WTC11 (cell line): ENCODE data around the gene ELMO3.

Source experiments
- CREB1 ChIP-seq: sonication (generic); formaldehyde crosslinking; IDR thresholded peaks from 2 replicates; pipeline ENCODE4 v1.8.0; 2023; ENCODE audit warnings: mild to moderate bottlenecking, missing genetic modification reagents
- NR2C2 ChIP-seq: sonication (generic); formaldehyde crosslinking; IDR thresholded peaks from 2 replicates; pipeline ENCODE4 v1.8.0; 2022; ENCODE audit warnings: mild to moderate bottlenecking, missing genetic modification reagents
- ZNF138 ChIP-seq: sonication (generic); formaldehyde crosslinking; conservative IDR thresholded peaks from 2 replicates; pipeline ENCODE4 v1.8.1; 2022; ENCODE audit warnings: mild to moderate bottlenecking, moderate library complexity, missing genetic modification reagents
- ZNF263 ChIP-seq: sonication (generic); formaldehyde crosslinking; IDR thresholded peaks from 2 replicates; pipeline ENCODE4 v1.8.1; 2022; ENCODE audit warnings: low read depth, mild to moderate bottlenecking, moderate library complexity, missing genetic modification reagents
- ZNF423 ChIP-seq: fragments of 250-450 bp; sonication (Bioruptor Pico); IDR thresholded peaks from 2 replicates; pipeline ENCODE4 v2.1.2; 2022; ENCODE audit warnings: mild to moderate bottlenecking, moderate library complexity
- TF ChIP-seq, protein P1 (sequence below): fragments of 200-600 bp; IDR thresholded peaks from 2 replicates; pipeline ENCODE4 v1.8.0; 2022; ENCODE audit warnings: antibody characterized with exemption
- TF ChIP-seq, protein P2 (sequence below): sonication (generic); formaldehyde crosslinking; IDR thresholded peaks from 2 replicates; pipeline ENCODE4 v1.8.1; 2022; ENCODE audit warnings: missing genetic modification reagents, borderline replicate concordance

DNA sequence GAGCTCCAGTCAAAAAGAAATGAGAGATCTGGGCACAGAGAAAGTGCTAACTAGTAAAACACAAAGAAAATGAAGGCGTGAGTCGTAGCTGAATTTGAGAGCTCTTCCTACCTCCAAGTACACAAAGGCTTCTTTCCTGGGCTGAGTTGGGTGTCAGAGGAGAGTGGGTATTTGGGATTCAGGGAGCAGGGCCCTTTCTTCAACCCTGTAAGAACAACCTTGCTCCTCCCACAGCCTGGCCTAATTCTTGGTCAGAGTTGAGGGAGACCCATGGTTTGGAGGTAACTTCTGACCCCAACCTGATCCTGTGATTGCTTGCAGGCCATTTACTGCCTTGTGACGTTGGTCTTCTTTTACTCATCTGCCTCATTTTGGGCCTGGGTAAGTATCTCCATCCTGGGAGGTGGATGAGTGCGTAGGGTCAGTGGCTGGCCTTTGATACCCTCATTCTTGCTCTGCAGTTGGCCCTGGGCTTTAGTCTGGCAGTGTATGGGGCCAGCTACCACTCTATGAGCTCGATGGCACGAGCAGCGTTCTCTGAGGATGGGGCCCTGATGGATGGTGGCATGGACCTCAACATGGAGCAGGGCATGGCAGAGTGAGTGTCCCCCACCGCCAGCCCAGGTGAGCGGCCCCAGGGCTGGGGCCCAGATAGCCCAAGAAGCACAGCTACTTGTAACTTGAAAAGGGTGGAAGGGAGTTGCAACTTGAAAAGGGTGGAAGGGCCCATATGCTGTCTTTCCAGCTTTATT lies 29.3 kb downstream of the ELMO3 start:
- TF ChIP-seq ZNF138 (no peak), ZNF423 (no peak), CREB1 (CRISPR knock-in tag) (no peak), ZNF263 (CRISPR knock-in tag) (no peak), NR2C2 (CRISPR knock-in tag) (no peak)
- TF ChIP-seq, protein P1, sequence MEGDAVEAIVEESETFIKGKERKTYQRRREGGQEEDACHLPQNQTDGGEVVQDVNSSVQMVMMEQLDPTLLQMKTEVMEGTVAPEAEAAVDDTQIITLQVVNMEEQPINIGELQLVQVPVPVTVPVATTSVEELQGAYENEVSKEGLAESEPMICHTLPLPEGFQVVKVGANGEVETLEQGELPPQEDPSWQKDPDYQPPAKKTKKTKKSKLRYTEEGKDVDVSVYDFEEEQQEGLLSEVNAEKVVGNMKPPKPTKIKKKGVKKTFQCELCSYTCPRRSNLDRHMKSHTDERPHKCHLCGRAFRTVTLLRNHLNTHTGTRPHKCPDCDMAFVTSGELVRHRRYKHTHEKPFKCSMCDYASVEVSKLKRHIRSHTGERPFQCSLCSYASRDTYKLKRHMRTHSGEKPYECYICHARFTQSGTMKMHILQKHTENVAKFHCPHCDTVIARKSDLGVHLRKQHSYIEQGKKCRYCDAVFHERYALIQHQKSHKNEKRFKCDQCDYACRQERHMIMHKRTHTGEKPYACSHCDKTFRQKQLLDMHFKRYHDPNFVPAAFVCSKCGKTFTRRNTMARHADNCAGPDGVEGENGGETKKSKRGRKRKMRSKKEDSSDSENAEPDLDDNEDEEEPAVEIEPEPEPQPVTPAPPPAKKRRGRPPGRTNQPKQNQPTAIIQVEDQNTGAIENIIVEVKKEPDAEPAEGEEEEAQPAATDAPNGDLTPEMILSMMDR: no peak
- TF ChIP-seq, protein P2, sequence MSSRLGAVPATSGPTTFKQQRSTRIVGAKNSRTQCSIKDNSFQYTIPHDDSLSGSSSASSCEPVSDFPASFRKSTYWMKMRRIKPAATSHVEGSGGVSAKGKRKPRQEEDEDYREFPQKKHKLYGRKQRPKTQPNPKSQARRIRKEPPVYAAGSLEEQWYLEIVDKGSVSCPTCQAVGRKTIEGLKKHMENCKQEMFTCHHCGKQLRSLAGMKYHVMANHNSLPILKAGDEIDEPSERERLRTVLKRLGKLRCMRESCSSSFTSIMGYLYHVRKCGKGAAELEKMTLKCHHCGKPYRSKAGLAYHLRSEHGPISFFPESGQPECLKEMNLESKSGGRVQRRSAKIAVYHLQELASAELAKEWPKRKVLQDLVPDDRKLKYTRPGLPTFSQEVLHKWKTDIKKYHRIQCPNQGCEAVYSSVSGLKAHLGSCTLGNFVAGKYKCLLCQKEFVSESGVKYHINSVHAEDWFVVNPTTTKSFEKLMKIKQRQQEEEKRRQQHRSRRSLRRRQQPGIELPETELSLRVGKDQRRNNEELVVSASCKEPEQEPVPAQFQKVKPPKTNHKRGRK (CRISPR knock-in tag): no peak
